ENCODE measurements around the gene MOK. TPM values are rescaled to one million over a fixed set of nuclear protein-coding genes. Genes with fewer than 3 reads are reported as not detected.

MOK gene
- total RNA-seq, 2 donors from 2014 or later: 3.0 to 5.9 TPM

DNA sequence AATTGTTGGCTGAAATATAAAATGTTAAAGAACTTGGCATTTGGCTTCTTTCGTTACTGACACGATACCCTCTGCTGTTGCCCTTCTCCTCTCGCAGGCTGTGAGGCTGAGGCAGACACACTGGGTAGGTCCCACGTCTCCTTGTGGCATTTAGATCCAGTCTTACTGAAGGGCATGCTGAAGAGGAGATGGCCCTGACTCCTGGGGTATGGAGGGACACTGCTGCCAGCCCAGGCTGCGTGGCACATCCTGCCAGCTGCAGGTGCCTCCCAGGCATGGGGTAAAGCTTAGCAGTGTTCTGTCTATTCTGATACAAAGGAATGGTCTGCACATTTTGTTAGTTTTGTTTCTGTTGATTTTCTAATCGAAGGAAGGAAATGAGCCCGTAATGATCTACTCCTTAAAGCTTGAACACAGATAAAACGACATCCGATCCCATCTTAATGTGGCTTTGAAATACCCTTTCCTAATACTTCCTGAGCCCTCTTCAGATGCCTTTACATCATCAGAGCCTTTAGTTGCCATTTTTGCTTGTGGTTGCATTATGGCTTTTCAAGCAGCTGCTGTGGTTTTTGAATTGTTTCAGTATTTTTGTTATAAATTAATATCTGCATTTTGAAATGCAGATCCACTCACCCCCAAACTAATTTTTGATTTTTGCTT, 104.1 kb downstream of the MOK start:
- H3K36me3 Mint-ChIP-seq: peaks cover 17% of the 10 kb centered on the region
- H3K4me3 Mint-ChIP-seq: peak overlapping the region; percentile 43
- no peaks in the 10 kb centered on the region for H3K27me3 Mint-ChIP-seq
- peak in 1 of 2 donors; percentile 43 for ATAC-seq
- no peaks in the 10 kb centered on the region for H3K9me3 Mint-ChIP-seq
- H3K4me1 Mint-ChIP-seq (ENCODE audit: low read depth in 2 of 2): peaks cover 52 to 68% of the 10 kb centered on the region in 2 donors
- DNase-seq (ENCODE audit: low spot score): no peak
- H3K27ac Mint-ChIP-seq: peak overlapping the region; percentile 0 to 55

DNA sequence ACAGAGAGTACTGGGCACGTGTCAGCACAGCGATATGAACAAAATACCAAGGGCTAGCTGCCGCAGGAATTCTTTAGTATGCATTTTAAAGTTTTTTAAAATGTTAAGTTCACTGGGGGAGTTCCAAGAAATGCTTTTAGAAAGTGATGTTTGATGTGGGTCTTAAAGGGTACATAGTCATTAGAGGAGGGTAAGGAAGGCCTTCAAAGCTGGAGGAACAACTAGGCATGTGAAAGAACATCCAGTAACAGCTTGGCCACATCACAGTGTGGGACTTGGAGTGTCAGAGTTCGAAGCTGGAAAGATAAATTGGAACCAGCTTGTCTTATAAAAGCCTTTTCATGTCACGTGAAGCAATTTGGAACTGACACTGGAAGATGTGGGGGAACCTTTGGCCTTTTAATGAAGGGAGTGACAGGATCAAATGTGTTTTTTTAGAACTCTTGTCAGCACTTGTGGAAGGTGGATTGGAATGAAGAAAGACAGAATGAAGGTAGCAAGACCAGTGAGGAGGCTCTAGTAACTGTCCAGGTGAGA, 107.6 kb downstream of the MOK start:
- ATAC-seq: no peak
- Mint-ChIP-seq H3K4me3 (no peak overlapping the region), H3K36me3 (peaks cover 13% of the 10 kb centered on the region), H3K27ac (no peak overlapping the region), H3K27me3 (no peaks in the 10 kb centered on the region), H3K4me1 (ENCODE audit: low read depth in 2 of 2) (peaks cover 49 to 68% of the 10 kb centered on the region in 2 donors), H3K9me3 (no peaks in the 10 kb centered on the region)
- DNase-seq (ENCODE audit: low spot score): no peak

DNA sequence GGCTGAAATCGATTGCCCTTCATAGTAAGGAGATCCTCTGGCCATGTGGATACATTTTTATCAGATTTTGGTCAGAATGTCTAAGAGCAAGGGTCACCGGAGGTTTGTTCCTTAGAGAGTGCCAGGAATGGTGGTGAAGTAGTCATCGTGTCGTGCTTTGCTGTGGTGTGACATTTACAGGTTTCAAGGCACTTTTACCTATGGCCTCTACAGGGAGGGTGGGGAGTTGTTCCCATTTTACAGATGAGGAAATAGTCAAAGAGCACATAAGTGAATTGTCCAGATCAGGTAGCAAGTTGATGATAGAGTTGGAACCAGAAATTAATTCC, 108.1 kb downstream of the MOK start:
- no peak for DNase-seq (ENCODE audit: low spot score)
- Mint-ChIP-seq H3K4me3 (no peak overlapping the region), H3K27me3 (no peaks in the 10 kb centered on the region), H3K4me1 (ENCODE audit: low read depth in 2 of 2) (peaks cover 46 to 65% of the 10 kb centered on the region in 2 donors), H3K36me3 (peaks cover 13% of the 10 kb centered on the region), H3K9me3 (no peaks in the 10 kb centered on the region), H3K27ac (no peak overlapping the region)
- no peak for ATAC-seq

DNA sequence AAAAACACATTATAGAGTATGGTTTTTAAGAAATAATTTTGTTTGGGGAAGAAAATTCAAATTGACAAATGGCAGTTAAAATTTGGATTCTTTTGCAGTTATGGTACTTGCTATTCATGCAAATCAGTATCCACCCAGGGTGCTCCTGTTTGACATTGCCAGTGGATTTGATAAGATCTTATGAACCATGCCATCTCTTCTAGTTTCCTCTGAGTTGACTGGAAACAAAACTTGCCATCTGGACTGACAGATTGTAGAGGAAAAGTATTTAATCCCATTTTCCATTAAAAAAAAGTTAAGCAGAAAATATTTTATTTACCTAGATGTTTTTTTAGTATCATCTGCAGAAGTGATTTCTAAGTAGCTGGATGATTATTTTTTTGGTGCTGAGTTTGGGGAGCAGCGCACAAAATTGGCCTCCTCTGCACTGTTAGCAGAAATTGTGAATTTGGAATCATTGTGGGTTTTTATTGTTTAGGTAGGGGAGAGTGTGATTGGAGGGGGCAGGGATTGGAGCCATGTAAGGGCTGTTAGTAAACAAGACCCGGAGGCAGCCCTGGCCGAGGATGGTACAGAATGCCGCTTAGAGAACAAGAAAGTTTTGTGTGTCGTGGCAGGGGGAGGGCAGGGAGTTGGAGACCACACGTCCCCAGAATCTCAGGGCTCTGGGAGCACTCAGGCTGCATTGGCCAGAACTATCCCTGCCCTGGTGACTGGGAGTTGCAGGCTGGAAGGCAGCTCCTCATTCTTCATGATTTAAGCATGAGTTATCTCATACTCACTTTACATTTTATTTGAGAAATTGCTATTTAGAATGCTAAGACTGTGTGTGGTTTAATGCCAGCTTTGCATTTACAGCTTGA, 108.7 kb downstream of the MOK start:
- peaks cover 13% of the 10 kb centered on the region for H3K36me3 Mint-ChIP-seq
- H3K27ac Mint-ChIP-seq: no peak overlapping the region
- no peaks in the 10 kb centered on the region for H3K9me3 Mint-ChIP-seq

DNA sequence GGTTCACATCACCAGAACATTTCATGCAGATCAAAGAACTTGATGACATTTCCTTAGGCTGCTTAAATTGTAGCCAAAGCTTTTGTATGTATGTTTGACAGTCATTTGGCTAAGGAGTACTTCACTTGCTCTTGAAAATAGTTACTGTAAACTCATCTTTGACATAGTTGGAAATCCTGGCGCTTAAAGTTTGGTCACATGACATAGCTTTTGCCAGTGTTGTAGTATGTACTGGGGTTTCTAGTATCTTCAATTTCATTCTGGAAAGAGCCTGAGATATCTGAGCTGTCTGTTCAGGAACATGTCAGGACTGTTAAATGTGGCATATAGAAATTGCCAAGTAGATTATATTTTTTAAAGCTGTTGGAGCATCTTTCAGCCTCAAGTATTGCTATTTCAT, 109.5 kb downstream of the MOK start:
- no peak overlapping the region for H3K27ac Mint-ChIP-seq
- no peaks in the 10 kb centered on the region for H3K27me3 Mint-ChIP-seq
- no peak overlapping the region for H3K4me3 Mint-ChIP-seq
- ATAC-seq (no peak), DNase-seq (ENCODE audit: low spot score) (no peak)
- H3K4me1 Mint-ChIP-seq (ENCODE audit: low read depth in 2 of 2): peaks cover 35 to 51% of the 10 kb centered on the region in 2 donors
- H3K36me3 Mint-ChIP-seq: peaks cover 13% of the 10 kb centered on the region
- no peaks in the 10 kb centered on the region for H3K9me3 Mint-ChIP-seq

More for the DNA sequence above, 108.7 kb downstream of the MOK start:
- no peak for ATAC-seq
- Mint-ChIP-seq H3K4me3 (no peak overlapping the region), H3K4me1 (ENCODE audit: low read depth in 2 of 2) (peaks cover 40 to 59% of the 10 kb centered on the region in 2 donors), H3K27me3 (no peaks in the 10 kb centered on the region)
- DNase-seq (ENCODE audit: low spot score): no peak

DNA sequence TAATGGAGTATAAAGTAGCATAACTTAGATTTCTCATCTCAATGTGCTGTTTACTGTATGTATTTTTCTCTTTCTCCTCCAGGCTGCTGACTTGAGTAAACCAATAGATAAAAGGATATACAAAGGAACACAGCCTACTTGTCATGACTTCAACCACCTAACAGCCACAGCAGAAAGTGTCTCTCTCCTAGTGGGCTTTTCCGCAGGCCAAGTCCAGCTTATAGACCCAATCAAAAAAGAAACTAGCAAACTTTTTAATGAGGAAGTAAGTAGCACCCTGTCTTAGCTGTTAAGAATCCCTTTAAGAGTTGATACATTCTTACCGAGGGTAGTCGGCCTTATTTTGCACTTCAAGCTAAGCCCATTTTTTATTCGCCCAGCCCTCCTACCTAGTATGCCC, 110.1 kb downstream of the MOK start:
- Mint-ChIP-seq H3K9me3 (no peaks in the 10 kb centered on the region), H3K4me3 (no peak overlapping the region), H3K27ac (no peak overlapping the region), H3K36me3 (peaks cover 13% of the 10 kb centered on the region), H3K27me3 (no peaks in the 10 kb centered on the region), H3K4me1 (ENCODE audit: low read depth in 2 of 2) (peaks cover 31 to 47% of the 10 kb centered on the region in 2 donors)
- DNase-seq (ENCODE audit: low spot score): no peak
- no peak for ATAC-seq

DNA sequence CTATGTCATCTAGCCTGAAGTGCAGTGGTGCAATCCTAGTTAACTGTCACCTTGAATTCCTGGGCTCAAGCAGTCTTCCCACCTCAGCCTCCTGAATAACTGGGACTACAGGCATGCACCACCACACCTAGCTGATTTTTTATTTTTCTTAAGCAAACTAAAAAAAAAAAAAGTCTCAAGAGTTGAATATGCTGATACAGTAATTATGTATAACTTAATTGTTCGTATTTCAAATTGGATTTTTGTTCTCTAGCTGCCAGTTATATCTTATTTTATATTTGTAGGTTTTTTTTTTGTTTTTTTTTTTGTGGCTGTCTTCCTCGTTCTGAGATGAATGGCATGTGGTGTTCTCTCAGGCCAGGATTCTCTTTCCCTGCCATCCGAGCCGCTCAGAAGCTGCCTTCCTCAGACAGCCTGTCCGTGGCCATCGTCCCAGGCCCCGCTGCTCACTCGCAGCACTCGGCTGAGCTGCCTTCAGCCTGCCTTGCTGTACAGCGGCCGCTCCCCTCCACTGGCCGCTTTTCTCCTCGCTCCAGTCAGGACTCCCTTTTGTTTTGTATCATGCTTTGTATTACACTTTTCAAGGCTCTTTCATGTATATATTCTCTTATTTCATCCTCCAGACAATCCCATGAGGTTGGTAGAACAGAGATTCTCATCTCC, 112.0 kb downstream of the MOK start:
- ATAC-seq (no peak), DNase-seq (ENCODE audit: low spot score) (no peak)
- H3K4me3 Mint-ChIP-seq: no peak overlapping the region
- H3K27me3 Mint-ChIP-seq: no peaks in the 10 kb centered on the region
- peaks cover 23 to 32% of the 10 kb centered on the region in 2 donors for H3K4me1 Mint-ChIP-seq (ENCODE audit: low read depth in 2 of 2)
- H3K36me3 Mint-ChIP-seq: peaks cover 13% of the 10 kb centered on the region
- H3K27ac Mint-ChIP-seq: no peak overlapping the region
- no peaks in the 10 kb centered on the region for H3K9me3 Mint-ChIP-seq

DNA sequence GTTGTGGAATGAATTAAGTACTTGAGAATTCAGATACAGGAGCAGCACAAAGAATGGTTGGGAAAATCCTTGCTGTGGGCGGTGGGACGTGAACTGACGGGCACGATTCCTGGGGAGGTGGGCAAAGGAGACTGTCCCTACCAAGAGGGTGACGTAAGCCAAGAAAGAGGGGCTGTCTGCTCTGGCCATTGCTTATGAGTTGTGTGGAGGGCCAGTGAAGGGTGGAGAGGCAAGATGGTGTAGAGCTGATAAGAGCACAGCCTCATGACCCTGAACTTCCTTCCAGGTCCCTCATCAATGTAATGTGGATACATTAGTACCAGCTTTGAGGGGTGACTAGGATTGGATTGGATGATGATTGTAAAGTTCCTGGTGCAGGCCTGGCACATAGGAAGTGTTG, 115.1 kb downstream of the MOK start:
- H3K27ac Mint-ChIP-seq: no peak overlapping the region
- no peak for DNase-seq (ENCODE audit: low spot score)
- no peak overlapping the region for H3K4me3 Mint-ChIP-seq
- no peaks in the 10 kb centered on the region for H3K9me3 Mint-ChIP-seq
- no peak for ATAC-seq
- H3K36me3 Mint-ChIP-seq: no peaks in the 10 kb centered on the region
- no peaks in the 10 kb centered on the region for H3K27me3 Mint-ChIP-seq
- peaks cover 27 to 31% of the 10 kb centered on the region in 2 donors for H3K4me1 Mint-ChIP-seq (ENCODE audit: low read depth in 2 of 2)

DNA sequence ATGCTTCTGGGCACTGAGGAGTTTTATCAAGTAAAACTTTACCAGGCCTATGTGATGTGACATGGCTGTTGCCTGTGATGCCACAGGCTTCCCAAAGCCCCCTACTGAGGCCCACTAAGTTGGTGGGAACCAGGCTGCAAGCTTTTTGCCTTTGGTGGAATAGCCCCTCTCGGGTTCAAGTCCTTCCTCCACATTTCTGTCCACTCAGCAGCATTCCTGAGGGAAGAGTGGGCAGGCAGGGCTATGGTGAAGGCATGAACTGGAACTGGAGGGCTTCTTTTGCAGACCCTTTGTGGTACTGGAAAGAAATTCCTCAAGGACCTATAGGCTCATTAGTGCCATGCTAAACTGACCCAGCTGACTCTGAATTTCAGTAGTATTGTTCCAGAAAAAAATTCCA, 116.8 kb downstream of the MOK start:
- Mint-ChIP-seq H3K4me3 (no peak overlapping the region), H3K27ac (no peak overlapping the region), H3K36me3 (no peaks in the 10 kb centered on the region), H3K9me3 (no peaks in the 10 kb centered on the region), H3K4me1 (ENCODE audit: low read depth in 2 of 2) (peaks cover 35 to 37% of the 10 kb centered on the region in 2 donors), H3K27me3 (no peaks in the 10 kb centered on the region)
- ATAC-seq: no peak
- no peak for DNase-seq (ENCODE audit: low spot score)

DNA sequence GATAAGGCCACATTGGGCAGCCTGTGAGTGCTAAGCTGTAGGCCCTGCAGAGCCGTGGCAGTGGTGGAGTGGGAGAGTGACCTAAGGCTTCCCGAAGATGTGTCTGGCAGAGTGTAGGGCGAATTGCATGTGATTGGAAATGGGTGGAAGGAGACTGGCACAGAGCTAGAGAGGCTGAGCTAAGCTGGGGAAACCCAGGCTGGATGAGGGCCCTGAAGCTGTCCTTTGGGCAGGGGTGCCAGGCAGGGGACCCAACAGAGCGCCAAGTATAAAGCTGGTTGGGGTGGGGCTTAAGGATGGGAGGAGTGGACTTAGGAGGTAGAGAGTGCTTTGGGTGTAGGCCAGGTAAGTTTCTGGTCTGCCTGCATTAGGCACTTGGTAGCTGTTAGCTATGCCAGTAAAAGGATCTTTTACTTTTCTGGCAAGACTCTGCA, 117.4 kb downstream of the MOK start:
- DNase-seq (ENCODE audit: low spot score) (no peak), ATAC-seq (no peak)
- Mint-ChIP-seq H3K9me3 (no peaks in the 10 kb centered on the region), H3K36me3 (no peaks in the 10 kb centered on the region), H3K4me1 (ENCODE audit: low read depth in 2 of 2) (peaks cover 39 to 41% of the 10 kb centered on the region in 2 donors), H3K27me3 (no peaks in the 10 kb centered on the region), H3K27ac (no peak overlapping the region), H3K4me3 (no peak overlapping the region)

DNA sequence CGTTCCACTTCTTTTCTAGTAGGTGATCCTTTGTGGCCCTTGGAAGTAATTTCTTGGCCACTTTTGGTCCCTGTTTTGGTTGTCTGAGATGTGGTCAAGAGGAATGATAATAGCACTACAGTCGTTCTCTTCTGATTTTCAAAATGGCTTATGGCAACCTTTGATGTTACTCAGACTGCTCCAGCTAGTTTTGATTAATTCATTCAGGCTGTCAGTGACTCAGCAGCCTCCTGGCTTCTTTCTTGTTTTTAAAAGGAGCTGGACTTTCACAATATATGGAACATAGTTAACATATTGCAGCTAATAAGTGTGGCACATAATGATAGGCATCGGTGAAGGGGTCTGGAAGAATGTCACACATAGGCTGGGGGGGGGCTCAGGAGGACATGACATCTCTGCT, 117.9 kb downstream of the MOK start:
- DNase-seq (ENCODE audit: low spot score) (no peak), ATAC-seq (no peak)
- H3K9me3 Mint-ChIP-seq: no peaks in the 10 kb centered on the region
- no peaks in the 10 kb centered on the region for H3K27me3 Mint-ChIP-seq
- no peaks in the 10 kb centered on the region for H3K36me3 Mint-ChIP-seq
- H3K27ac Mint-ChIP-seq: peak overlapping the region in 1 of 2 donors; percentile 19
- H3K4me3 Mint-ChIP-seq: no peak overlapping the region
- H3K4me1 Mint-ChIP-seq (ENCODE audit: low read depth in 2 of 2): peaks cover 39 to 45% of the 10 kb centered on the region in 2 donors

DNA sequence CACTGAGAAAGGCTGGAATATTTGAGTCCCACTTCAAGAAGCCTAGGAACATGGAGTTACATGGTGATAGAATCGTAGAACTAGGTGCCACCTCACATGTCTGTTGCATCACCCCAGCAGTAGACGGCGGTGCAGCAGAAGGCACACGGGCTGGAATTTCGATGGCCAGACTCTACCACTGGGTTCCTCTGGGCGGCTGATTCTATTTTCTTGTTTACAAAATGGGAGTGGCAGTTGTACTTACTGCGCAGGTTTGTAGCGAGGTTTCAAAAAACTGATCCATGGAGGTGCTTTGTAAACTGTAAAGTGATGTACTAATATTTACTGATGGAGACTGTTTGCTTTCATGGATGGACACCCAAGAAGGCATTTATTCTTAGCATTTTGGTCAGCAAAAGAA, 119.6 kb downstream of the MOK start:
- no peaks in the 10 kb centered on the region for H3K36me3 Mint-ChIP-seq
- ATAC-seq (no peak), DNase-seq (ENCODE audit: low spot score) (no peak)
- H3K4me1 Mint-ChIP-seq (ENCODE audit: low read depth in 2 of 2): peaks cover 49 to 52% of the 10 kb centered on the region in 2 donors
- H3K27ac Mint-ChIP-seq: no peak overlapping the region
- H3K4me3 Mint-ChIP-seq: no peak overlapping the region
- H3K27me3 Mint-ChIP-seq: no peaks in the 10 kb centered on the region
- H3K9me3 Mint-ChIP-seq: no peaks in the 10 kb centered on the region

DNA sequence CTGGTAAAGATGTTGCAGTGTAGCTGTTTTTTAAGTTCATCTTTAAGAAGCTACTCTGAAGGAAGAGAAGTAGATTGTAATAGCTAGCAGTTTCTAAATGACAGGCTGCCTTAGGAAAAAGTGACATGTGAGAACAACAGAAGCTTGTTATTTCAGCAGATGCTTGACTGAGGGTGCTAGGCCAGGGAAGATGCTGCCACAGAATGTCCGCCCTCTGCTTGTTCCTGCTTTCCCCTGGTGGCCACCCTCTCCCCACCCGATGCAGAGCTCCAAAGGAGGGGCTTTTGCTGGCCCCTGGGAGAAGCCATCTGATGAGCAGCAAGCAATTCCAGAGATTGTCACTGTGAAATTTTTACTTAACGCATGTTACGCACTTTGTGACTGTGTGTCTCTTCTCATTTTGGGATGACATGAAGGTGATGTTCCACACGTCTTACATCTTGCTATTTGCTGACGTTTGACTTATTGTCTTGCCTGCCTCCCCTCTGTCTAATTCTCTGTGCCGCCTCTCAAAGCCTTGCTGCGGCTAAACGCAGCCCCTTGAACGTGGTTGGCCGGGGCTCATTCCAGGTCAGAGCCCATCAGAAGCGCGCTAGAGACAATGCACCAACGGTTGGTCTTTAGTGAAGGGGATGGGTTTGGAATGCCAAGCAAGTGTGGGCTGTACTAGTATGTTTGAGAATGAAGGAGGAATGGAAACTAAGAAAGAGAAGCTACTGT, 120.5 kb downstream of the MOK start:
- no peaks in the 10 kb centered on the region for H3K9me3 Mint-ChIP-seq
- H3K4me3 Mint-ChIP-seq: no peak overlapping the region
- H3K4me1 Mint-ChIP-seq (ENCODE audit: low read depth in 2 of 2): peaks cover 48 to 51% of the 10 kb centered on the region in 2 donors
- no peaks in the 10 kb centered on the region for H3K36me3 Mint-ChIP-seq
- H3K27me3 Mint-ChIP-seq: no peaks in the 10 kb centered on the region
- H3K27ac Mint-ChIP-seq: peak overlapping the region in 1 of 2 donors; percentile 47
- ATAC-seq (peak in 1 of 2 donors; percentile 49), DNase-seq (ENCODE audit: low spot score) (no peak)
